Fibroblast of villous mesenchyme (primary cell): Measurements from ENCODE around the gene MTG2. TPM values are rescaled to one million over a fixed set of nuclear protein-coding genes. Genes with fewer than 3 reads are reported as not detected.
"Not testable (repeated sequence)": the region's sequence is repeated elsewhere in the genome, so short reads cannot be mapped to it uniquely, and the experiment has no call there.

Experiments
- DNase-seq: peaks from one replicate; pipeline ENCODE4 v3.0.0-alpha.2; 2010; ENCODE audit warnings: low read depth
- H3K4me3 ChIP-seq: 2 replicates; pipeline ENCODE4 v1.5.1; 2011; ENCODE audit warnings: low read depth, mild to moderate bottlenecking, low read length
- total RNA-seq: library from RNA; depleted of rRNA; stranded (reverse); fragments of >200 nt; gene quantifications from 2 replicates; pipeline ENCODE4 v1.2.3, GENCODE V29; 2012
- TF ChIP-seq, protein P1 (sequence below): IDR thresholded peaks from 2 replicates; pipeline ENCODE4 v1.5.1; 2012; ENCODE audit warnings: low read depth, mild to moderate bottlenecking, low read length; ENCODE audit not compliant: insufficient read depth

The MTG2 gene
- total RNA-seq, 1 donor: 19.9 TPM

DNA sequence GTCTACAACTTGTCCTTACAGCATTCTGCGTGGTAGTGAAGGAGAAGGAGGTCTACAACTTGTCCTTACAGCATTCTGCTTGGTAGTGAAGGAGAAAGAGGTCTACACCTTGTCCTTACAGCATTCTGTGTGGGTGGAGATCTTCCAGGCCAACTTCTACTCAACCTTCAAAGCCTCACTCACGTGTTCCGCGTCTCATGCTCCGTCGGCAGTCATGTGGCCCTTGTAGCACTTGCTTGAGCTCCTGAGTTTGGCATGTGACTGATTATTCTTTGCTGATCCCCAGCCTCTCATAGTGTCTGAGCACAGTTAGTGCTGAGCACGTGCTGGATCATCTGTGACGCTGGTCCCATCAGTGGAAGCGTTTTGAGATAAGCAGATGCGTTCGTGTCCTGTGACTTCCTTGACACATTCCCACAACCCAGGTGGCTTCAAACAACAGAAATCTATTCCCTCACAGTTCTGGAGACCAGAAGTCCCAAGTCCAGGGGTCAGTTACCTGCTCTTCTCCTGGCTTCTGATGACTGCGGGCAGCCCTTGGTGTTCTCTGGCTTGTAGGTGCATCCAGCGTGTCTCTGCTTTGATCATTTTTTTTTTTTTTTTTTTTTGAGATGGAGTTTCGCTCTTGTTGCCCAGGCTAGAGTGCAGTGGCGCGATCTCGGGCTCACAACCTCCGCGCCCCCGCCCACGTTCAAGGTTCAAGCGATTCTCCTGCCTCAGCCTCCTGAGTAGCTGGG, 36.6 kb upstream of the MTG2 start:
- TF ChIP-seq, protein P1, sequence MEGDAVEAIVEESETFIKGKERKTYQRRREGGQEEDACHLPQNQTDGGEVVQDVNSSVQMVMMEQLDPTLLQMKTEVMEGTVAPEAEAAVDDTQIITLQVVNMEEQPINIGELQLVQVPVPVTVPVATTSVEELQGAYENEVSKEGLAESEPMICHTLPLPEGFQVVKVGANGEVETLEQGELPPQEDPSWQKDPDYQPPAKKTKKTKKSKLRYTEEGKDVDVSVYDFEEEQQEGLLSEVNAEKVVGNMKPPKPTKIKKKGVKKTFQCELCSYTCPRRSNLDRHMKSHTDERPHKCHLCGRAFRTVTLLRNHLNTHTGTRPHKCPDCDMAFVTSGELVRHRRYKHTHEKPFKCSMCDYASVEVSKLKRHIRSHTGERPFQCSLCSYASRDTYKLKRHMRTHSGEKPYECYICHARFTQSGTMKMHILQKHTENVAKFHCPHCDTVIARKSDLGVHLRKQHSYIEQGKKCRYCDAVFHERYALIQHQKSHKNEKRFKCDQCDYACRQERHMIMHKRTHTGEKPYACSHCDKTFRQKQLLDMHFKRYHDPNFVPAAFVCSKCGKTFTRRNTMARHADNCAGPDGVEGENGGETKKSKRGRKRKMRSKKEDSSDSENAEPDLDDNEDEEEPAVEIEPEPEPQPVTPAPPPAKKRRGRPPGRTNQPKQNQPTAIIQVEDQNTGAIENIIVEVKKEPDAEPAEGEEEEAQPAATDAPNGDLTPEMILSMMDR: no peak
- no peak overlapping the region for H3K4me3 ChIP-seq
- DNase-seq: no peak

- no peak for DNase-seq
- no peak overlapping the region for H3K4me3 ChIP-seq
- TF ChIP-seq, protein P1: no peak
Observed at GRCh38 chr20:62147125-62147524, 35.7 kb upstream of the MTG2 start.

GRCh38 chr20:62147528-62147927, 35.3 kb upstream of the MTG2 start:
- no peak overlapping the region for H3K4me3 ChIP-seq
- TF ChIP-seq, protein P1: no peak
- no peak for DNase-seq

DNA sequence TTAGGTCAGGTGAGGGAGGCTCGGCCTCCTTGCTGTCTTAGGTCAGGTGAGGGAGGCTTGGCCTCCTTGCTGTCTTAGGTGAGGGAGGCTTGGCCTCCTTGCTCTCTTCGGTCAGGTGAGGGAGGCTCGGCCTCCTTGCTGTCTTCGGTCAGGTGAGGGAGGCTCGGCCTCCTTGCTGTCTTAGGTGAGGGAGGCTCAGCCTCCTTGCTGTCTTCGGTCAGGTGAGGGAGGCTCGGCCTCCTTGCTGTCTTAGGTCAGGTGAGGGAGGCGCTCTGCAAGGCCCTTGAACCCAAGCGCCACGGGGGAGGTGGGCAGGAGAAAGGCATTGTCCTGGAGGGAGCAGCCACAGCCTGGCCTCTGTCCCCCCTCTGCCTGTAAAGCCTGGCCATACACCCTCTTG, 34.4 kb upstream of the MTG2 start:
- not testable (repeated sequence) for H3K4me3 ChIP-seq, DNase-seq

- DNase-seq: no peak
- no peak overlapping the region for H3K4me3 ChIP-seq
- TF ChIP-seq, protein P1: no peak
Observed at GRCh38 chr20:62148908-62149314, 33.9 kb upstream of the MTG2 start.

GRCh38 chr20:62149532-62150309, 33.1 kb upstream of the MTG2 start:
- DNase-seq: no peak
- H3K4me3 ChIP-seq: no peak overlapping the region
- TF ChIP-seq, protein P1: no peak

GRCh38 chr20:62150310-62150575, 32.6 kb upstream of the MTG2 start:
- TF ChIP-seq, protein P1: no peak
- DNase-seq: no peak
- H3K4me3 ChIP-seq: no peak overlapping the region
